Measurements from ENCODE around the gene CMSS1. TPM values are rescaled to one million over a fixed set of nuclear protein-coding genes. Genes with fewer than 3 reads are reported as not detected.

The CMSS1 gene
- total RNA-seq, 1 experiment from 2014 or later: 117 TPM

- no peak for TF ChIP-seq CTCF (IDR thresholded peaks at IDR 0.05; ENCODE audit: unreplicated experiment)
- no peak for DNase-seq (ENCODE audit: unreplicated experiment)
- Mint-ChIP-seq H3K9me3 (ENCODE audit: unreplicated experiment) (no peaks in the 10 kb centered on the region), H3K4me1 (ENCODE audit: insufficient read depth, unreplicated experiment) (peaks cover 14% of the 10 kb centered on the region), H3K4me3 (ENCODE audit: unreplicated experiment) (no peak overlapping the region), H3K27ac (ENCODE audit: low read depth, unreplicated experiment) (no peak overlapping the region), H3K36me3 (ENCODE audit: insufficient read depth, unreplicated experiment) (no peaks in the 10 kb centered on the region), H3K27me3 (ENCODE audit: insufficient read depth, unreplicated experiment) (no peaks in the 10 kb centered on the region)
- POLR2A ChIA-PET: interaction anchor here (0.6 to 1.0 kb wide), 3 partner anchors 9 to 42 kb away, joined by 3 read pairs; no protein-coding TSS in a partner anchor
- no TSS peak for BruUV-seq (replicated peaks)
- intact Hi-C loops (cut with micrococcal nuclease): no loop called here
- CTCF ChIA-PET: interaction anchor here (0.6 to 1.2 kb wide), 4 partner anchors 11 to 28 kb away, joined by 3 to 4 read pairs (median 3); no protein-coding TSS in a partner anchor
Measured at GRCh38 chr3:99870712-99871111, 53.0 kb downstream of the CMSS1 start.

- Mint-ChIP-seq H3K27me3 (ENCODE audit: insufficient read depth, unreplicated experiment) (no peaks in the 10 kb centered on the region), H3K36me3 (ENCODE audit: insufficient read depth, unreplicated experiment) (no peaks in the 10 kb centered on the region), H3K4me3 (ENCODE audit: unreplicated experiment) (no peak overlapping the region), H3K27ac (ENCODE audit: low read depth, unreplicated experiment) (no peak overlapping the region), H3K9me3 (ENCODE audit: unreplicated experiment) (no peaks in the 10 kb centered on the region), H3K4me1 (ENCODE audit: insufficient read depth, unreplicated experiment) (peaks cover 6% of the 10 kb centered on the region)
- BruUV-seq (replicated peaks): no TSS peak
- no peak for TF ChIP-seq CTCF (IDR thresholded peaks at IDR 0.05; ENCODE audit: unreplicated experiment)
- no peak for DNase-seq (ENCODE audit: unreplicated experiment)
- POLR2A ChIA-PET: interaction anchor here (0.6 to 1.0 kb wide), 2 partner anchors 11 to 41 kb away, joined by 3 read pairs; no protein-coding TSS in a partner anchor
- CTCF ChIA-PET: interaction anchor here (0.7 to 1.2 kb wide), 5 partner anchors 10 to 154 kb away, joined by 3 to 4 read pairs (median 3); no protein-coding TSS in a partner anchor
- intact Hi-C loops (cut with micrococcal nuclease): no loop called here
Measured at GRCh38 chr3:99871231-99872045, 53.8 kb downstream of the CMSS1 start.

GRCh38 chr3:99872923-99873254 is 55.2 kb downstream of the CMSS1 start:
- H3K27ac Mint-ChIP-seq (ENCODE audit: low read depth, unreplicated experiment): no peak overlapping the region
- ChIA-PET CTCF (interaction anchor here (0.8 to 1.0 kb wide), 2 partner anchors 26 to 217 kb away, joined by 3 read pairs; no protein-coding TSS in a partner anchor), POLR2A (interaction anchor here (0.7 to 1.6 kb wide), 2 partner anchors 10 to 12 kb away, joined by 3 to 4 read pairs; no protein-coding TSS in a partner anchor)
- no peak for TF ChIP-seq CTCF (IDR thresholded peaks at IDR 0.05; ENCODE audit: unreplicated experiment)
- H3K4me1 Mint-ChIP-seq (ENCODE audit: insufficient read depth, unreplicated experiment): peaks cover 4% of the 10 kb centered on the region
- H3K36me3 Mint-ChIP-seq (ENCODE audit: insufficient read depth, unreplicated experiment): no peaks in the 10 kb centered on the region
- no peaks in the 10 kb centered on the region for H3K27me3 Mint-ChIP-seq (ENCODE audit: insufficient read depth, unreplicated experiment)
- intact Hi-C loops (cut with micrococcal nuclease): no loop called here
- no peak overlapping the region for H3K4me3 Mint-ChIP-seq (ENCODE audit: unreplicated experiment)
- H3K9me3 Mint-ChIP-seq (ENCODE audit: unreplicated experiment): no peaks in the 10 kb centered on the region
- no TSS peak for BruUV-seq (replicated peaks)
- no peak for DNase-seq (ENCODE audit: unreplicated experiment)

- H3K27me3 Mint-ChIP-seq (ENCODE audit: insufficient read depth, unreplicated experiment): no peaks in the 10 kb centered on the region
Measured at GRCh38 chr3:99873269-99874102, 55.8 kb downstream of the CMSS1 start.

More at GRCh38 chr3:99873269-99874102, 55.8 kb downstream of the CMSS1 start:
- no TSS peak for BruUV-seq (replicated peaks)
- ChIA-PET CTCF (interaction anchor here (0.6 to 1.0 kb wide), 3 partner anchors 9 to 217 kb away, joined by 3 read pairs; no protein-coding TSS in a partner anchor), POLR2A (interaction anchor here (0.6 to 1.6 kb wide), 3 partner anchors 9 to 140 kb away, joined by 3 to 4 read pairs (median 3); no protein-coding TSS in a partner anchor)
- intact Hi-C loops (cut with micrococcal nuclease): no loop called here
- Mint-ChIP-seq H3K9me3 (ENCODE audit: unreplicated experiment) (no peaks in the 10 kb centered on the region), H3K27ac (ENCODE audit: low read depth, unreplicated experiment) (no peak overlapping the region), H3K4me1 (ENCODE audit: insufficient read depth, unreplicated experiment) (peaks cover 8% of the 10 kb centered on the region), H3K4me3 (ENCODE audit: unreplicated experiment) (no peak overlapping the region), H3K36me3 (ENCODE audit: insufficient read depth, unreplicated experiment) (no peaks in the 10 kb centered on the region)
- DNase-seq (ENCODE audit: unreplicated experiment): no peak
- TF ChIP-seq CTCF (IDR thresholded peaks at IDR 0.05; ENCODE audit: unreplicated experiment): no peak

Measured in MCF 10A (cell line).